Gastrocnemius medialis (tissue), 4 donors: Measurements from ENCODE around the gene SYT17. TPM values are rescaled to one million over a fixed set of nuclear protein-coding genes. Genes with fewer than 3 reads are reported as not detected.

Source experiments
- ATAC-seq, 2 donors: fragments of 150-250 bp; one replicate each; pipeline ENCODE4 v1.9.1; 2016
- DNase-seq, 2 donors: peaks; one replicate each; pipeline ENCODE4 v3.0.0-alpha.2; 2019
- H3K27ac ChIP-seq, 4 donors: fragments of 200-600 bp; sonication (generic); 1 replicate in 1 of 4; 2 replicates in 3 of 4; pipeline ENCODE4 v1.5.1; 2016 to 2018; ENCODE audit warnings: mild to moderate bottlenecking in 2 of 4, moderate library complexity in 1 of 4
- H3K27me3 ChIP-seq, 3 donors: fragments of 200-600 bp; sonication (generic) in 2 of 3; 1 replicate in 1 of 3; 2 replicates in 2 of 3; pipeline versions ENCODE4 v1.5.1 to v1.6.0; 2016 to 2019; ENCODE audit warnings: mild to moderate bottlenecking in 1 of 3, moderate library complexity in 1 of 3
- H3K36me3 ChIP-seq, 2 donors: fragments of 200-600 bp; sonication (generic) in 1 of 2; one replicate each; pipeline ENCODE4 v1.5.1; 2017 to 2018
- H3K4me1 ChIP-seq, 2 donors: fragments of 200-600 bp; sonication (generic) in 1 of 2; one replicate each; pipeline ENCODE4 v1.5.1; 2016 to 2017; ENCODE audit warnings: mild to moderate bottlenecking in 2 of 2
- H3K4me3 ChIP-seq, 4 donors: fragments of 200-600 bp; sonication (generic) in 3 of 4; 1 replicate in 1 of 4; 2 replicates in 3 of 4; pipeline ENCODE4 v1.5.1; 2016 to 2019; ENCODE audit warnings: mild to moderate bottlenecking in 2 of 4
- H3K9me3 ChIP-seq, 3 donors: fragments of 200-600 bp; sonication (generic) in 2 of 3; 1 replicate in 1 of 3; 2 replicates in 2 of 3; pipeline ENCODE4 v1.5.1; 2016 to 2019
- POLR2A ChIP-seq, 2 donors: fragments of 450-650 bp; IDR thresholded peaks; one replicate each; pipeline ENCODE4 v1.6.1; 2017; ENCODE audit warnings: antibody characterized with exemption in 2 of 2, mild to moderate bottlenecking in 2 of 2, moderate library complexity in 2 of 2
- in situ Hi-C, 4 donors: fragments of 200-750 bp; cut with MboI; loops; one replicate each; pipeline versions ENCODE4 v1.15.0 to v1.8.0; 2017; ENCODE audit warnings: low sequenced_read_pairs in 4 of 4
- intact Hi-C: fragments of 100-400 bp; cut with DNase I; formaldehyde crosslinking; loops from one replicate; pipeline ENCODE4 v1.15.1; 2023; ENCODE audit warnings: low total_unique reads
- total RNA-seq, 4 donors: library from RNA; depleted of rRNA; stranded (reverse); fragments of >200 nt; gene quantifications; one replicate each; pipeline versions ENCODE4 v1.1.0 to v1.2.3, GENCODE V29; 2016
- TF ChIP-seq, protein P1 (sequence below), 5 experiments: fragments of 450-650 bp in 3 of 5; fragments of 200-600 bp in 2 of 5; sonication (generic) in 2 of 5; IDR thresholded peaks in 4 of 5; conservative IDR thresholded peaks in 1 of 5; 1 replicate in 4 of 5; 2 replicates in 1 of 5; pipeline ENCODE4 v1.5.1; 2016 to 2019; ENCODE audit warnings: antibody characterized with exemption in 5 of 5, mild to moderate bottlenecking in 3 of 5, moderate library complexity in 3 of 5

SYT17 gene
- total RNA-seq, 4 donors from 2014 or later = 0.10 to 0.87 (median 0.18) TPM

DNA sequence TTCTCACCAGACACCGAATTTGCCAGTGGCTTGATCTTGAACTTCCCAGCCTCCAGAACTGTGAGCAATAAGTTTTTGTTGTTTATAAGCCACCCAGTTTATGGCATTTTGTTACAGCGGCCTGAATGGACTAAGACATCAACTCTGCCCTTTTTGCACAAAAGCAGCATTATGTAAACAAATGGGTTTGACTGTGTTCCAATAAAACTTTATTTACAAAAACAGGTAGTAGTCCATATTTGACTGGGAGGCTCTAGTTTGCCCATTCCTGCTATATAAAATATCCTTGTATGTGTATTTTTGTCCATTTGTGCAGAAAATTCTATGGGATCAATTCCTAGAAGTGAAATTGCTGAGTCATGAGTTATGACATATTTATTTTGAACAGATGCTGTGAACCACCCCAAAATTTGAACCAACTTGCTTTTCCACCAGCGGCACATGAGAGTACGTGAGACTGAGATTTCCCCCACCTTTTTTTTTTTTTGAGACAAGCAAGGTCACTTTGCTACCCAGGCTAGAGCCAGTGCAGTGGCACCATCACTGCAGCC is 96.2 kb downstream of the SYT17 start:
- no peaks in the 10 kb centered on the region for H3K4me1 ChIP-seq
- H3K27ac ChIP-seq = no peak overlapping the region
- in situ Hi-C loops = no loop called here
- DNase-seq = no peak
- TF ChIP-seq, protein P1, sequence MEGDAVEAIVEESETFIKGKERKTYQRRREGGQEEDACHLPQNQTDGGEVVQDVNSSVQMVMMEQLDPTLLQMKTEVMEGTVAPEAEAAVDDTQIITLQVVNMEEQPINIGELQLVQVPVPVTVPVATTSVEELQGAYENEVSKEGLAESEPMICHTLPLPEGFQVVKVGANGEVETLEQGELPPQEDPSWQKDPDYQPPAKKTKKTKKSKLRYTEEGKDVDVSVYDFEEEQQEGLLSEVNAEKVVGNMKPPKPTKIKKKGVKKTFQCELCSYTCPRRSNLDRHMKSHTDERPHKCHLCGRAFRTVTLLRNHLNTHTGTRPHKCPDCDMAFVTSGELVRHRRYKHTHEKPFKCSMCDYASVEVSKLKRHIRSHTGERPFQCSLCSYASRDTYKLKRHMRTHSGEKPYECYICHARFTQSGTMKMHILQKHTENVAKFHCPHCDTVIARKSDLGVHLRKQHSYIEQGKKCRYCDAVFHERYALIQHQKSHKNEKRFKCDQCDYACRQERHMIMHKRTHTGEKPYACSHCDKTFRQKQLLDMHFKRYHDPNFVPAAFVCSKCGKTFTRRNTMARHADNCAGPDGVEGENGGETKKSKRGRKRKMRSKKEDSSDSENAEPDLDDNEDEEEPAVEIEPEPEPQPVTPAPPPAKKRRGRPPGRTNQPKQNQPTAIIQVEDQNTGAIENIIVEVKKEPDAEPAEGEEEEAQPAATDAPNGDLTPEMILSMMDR (IDR thresholded peaks at IDR 0.05 in 4 of 5, conservative IDR thresholded peaks at IDR 0.05 in 1 of 5) = no peak
- TF ChIP-seq POLR2A (IDR thresholded peaks at IDR 0.05) = no peak
- no peak for ATAC-seq
- no peaks in the 10 kb centered on the region for H3K9me3 ChIP-seq
- no peaks in the 10 kb centered on the region for H3K36me3 ChIP-seq
- no peaks in the 10 kb centered on the region for H3K27me3 ChIP-seq
- intact Hi-C loops = no loop called here
- no peak overlapping the region for H3K4me3 ChIP-seq

DNA sequence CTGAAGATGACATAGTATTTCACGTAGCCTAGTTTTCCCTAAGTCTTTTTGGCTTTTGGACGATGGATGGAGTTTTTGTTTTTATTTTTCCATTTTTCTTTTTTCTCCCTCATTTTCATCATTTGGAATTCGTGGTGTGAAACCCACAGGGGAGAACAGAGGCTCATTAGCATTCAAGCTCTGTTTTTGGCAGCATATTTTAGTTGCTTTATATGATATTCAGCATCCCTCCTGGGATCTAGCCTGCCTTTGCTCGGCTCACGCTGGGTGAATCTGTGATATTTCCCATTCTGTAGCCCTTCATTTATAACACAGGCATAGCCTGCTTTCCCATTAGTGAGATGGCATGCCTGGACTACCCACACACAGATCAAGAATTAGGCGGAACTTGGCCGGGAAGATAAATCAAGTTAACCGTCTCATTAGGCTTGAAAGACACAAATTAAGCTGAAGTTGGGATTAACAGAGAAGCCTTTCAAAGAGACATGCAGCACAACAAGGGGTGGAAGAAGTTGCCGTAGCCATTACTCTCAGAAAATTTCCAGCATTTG is 97.4 kb downstream of the SYT17 start:
- no peaks in the 10 kb centered on the region for H3K27me3 ChIP-seq
- intact Hi-C loops (no loop called here), in situ Hi-C loops (no loop called here)
- H3K4me3 ChIP-seq = no peak overlapping the region
- no peak for TF ChIP-seq POLR2A (IDR thresholded peaks at IDR 0.05)
- TF ChIP-seq, protein P1 (IDR thresholded peaks at IDR 0.05 in 4 of 5, conservative IDR thresholded peaks at IDR 0.05 in 1 of 5) = no peak
- no peaks in the 10 kb centered on the region for H3K9me3 ChIP-seq
- no peaks in the 10 kb centered on the region for H3K36me3 ChIP-seq
- ATAC-seq = no peak
- H3K4me1 ChIP-seq = no peaks in the 10 kb centered on the region
- H3K27ac ChIP-seq = no peak overlapping the region
- no peak for DNase-seq

DNA sequence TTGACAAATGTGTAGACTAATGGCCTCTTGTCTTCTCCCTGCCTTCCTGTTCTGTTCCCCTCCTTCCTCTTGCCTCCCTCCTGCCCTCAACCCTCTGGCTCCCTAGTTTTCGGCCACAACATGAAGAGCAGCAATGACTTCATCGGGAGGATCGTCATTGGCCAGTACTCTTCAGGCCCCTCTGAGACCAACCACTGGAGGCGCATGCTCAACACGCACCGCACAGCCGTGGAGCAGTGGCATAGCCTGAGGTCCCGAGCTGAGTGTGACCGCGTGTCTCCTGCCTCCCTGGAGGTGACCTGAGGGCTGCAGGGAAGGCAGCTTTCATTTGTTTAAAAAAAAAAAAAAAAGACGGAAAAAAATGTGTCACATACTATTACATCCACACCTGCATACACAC is 98.7 kb downstream of the SYT17 start:
- in situ Hi-C loops = no loop called here
- Histone ChIP-seq H3K27me3 (no peaks in the 10 kb centered on the region), H3K9me3 (no peaks in the 10 kb centered on the region), H3K27ac (no peak overlapping the region), H3K4me3 (no peak overlapping the region), H3K36me3 (no peaks in the 10 kb centered on the region), H3K4me1 (no peaks in the 10 kb centered on the region)
- intact Hi-C loops = no loop called here
- DNase-seq (no peak), ATAC-seq (no peak)
- TF ChIP-seq, protein P1 (IDR thresholded peaks at IDR 0.05 in 4 of 5, conservative IDR thresholded peaks at IDR 0.05 in 1 of 5) = no peak

DNA sequence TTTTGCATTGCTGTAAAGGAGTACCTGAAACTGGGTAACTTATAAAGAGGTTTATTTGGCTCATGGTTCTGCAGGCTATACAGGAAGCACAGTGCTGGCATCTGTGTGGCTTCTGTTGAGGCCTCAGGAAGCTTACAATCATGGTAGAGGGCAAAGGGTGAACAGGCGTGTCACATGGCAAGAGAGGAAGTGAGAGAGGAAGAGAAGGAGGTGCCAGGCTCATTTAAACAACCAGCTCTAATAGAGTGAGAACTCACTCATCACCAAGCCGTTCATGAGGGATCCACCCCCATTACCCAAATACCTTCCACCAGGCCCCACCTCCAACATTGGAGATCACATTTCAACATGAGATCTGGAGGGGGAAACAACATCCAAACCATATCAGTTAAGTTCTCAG is 101.1 kb downstream of the SYT17 start:
- H3K4me1 ChIP-seq = no peaks in the 10 kb centered on the region
- no peak overlapping the region for H3K27ac ChIP-seq
- in situ Hi-C loops = no loop called here
- H3K9me3 ChIP-seq = no peaks in the 10 kb centered on the region
- H3K36me3 ChIP-seq = no peaks in the 10 kb centered on the region
- no peak overlapping the region for H3K4me3 ChIP-seq
- intact Hi-C loops = no loop called here
- TF ChIP-seq POLR2A (IDR thresholded peaks at IDR 0.05) = no peak
- TF ChIP-seq, protein P1 (IDR thresholded peaks at IDR 0.05 in 4 of 5, conservative IDR thresholded peaks at IDR 0.05 in 1 of 5) = no peak
- ATAC-seq = no peak
- H3K27me3 ChIP-seq = no peaks in the 10 kb centered on the region
- no peak for DNase-seq
